GM18870 (cell line): Measurements from ENCODE around the gene IRAK1.

ENCODE experiments used
- ATAC-seq: cut with Tn5 transposase; IDR thresholded peaks from one replicate; pipeline ENCODE4 v1.9.1; 2021; ENCODE audit warnings: moderate library complexity; ENCODE audit not compliant: unreplicated experiment

The IRAK1 gene

DNA sequence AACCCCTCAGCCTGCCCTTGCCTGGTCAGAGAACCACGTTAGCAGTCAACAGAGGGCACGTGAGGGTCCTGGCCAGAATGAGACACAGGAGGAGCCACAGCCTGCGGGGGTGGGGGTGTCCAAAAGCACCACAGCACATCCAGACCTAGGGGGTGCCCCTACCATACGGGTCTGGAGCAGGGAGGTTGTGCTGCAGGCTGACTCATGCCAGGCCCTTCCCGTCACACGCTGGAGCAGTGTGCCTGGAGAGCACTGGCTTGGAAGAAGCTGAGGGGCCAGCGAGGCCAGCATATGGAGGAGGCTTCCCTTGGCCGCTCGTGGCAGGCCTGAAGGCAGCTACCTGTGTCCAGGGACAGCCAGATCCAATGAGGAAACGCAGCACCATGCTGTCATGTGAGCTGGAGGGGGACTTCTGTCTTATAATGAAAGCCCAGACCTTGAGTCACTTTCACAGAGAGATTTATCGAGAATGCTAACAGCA lies 1.5 kb upstream of the IRAK1 start:
- no peak for ATAC-seq

- ATAC-seq: no peak
Observed at GRCh38 chrX:154020536-154021115, 924 bp upstream of the IRAK1 start.

DNA sequence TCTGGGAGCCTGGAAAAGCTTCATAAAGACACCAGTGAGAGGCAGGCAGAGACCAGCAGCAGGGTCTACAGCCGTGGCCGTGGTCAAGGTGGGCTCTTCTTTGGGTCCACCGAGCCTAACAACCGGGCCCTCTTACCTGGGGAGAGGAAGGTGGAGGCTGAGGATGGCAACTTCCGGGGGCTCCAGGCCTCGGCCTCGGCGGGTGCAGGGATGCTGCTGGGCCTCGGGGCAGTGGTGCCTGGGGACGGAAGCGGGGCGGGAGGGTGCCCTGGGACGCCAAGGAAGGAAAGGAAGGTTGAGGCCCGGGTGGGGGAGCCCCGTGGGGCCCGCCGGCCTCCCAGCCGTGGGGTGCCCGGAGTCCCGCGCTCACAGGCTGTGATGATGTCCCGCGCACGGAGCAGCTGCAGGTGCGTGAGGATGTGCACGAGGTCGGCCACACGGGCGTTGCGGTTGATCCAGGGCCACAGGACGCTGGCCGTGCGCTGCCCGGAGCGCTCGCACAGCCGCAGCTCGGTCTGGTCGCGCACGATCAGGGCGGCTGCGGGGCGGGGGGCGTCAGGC lies 561 bp downstream of the IRAK1 start:
- ATAC-seq: no peak

DNA sequence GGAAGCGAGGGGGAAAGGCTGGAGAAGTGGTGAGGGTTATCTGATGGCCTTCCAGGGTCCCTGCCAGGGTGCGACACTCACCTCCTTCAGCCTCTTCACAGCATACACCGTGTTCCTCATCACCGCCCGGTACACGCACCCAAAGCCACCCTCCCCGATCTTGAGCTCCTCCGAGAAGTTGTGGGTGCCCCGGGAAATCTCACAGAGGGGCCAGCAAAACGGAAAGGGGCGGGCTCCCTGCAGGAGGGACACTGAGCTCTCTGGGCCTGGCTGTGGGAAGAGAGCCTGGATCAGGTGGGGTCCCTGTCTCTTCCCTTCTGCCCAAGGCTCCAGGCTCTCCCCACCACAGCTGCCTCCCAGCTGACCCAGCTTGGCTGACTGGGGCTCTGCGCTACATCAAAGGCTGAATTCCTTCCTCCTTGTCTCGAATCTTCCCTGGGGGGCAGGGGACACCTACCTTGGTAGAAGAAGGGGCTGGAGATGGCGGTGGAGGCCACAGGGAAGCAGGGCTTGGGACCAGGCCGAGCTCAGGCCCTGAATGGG lies 1.1 kb downstream of the IRAK1 start:
- no peak for ATAC-seq

GRCh38 chrX:154017766-154018517 lies 1.8 kb downstream of the IRAK1 start:
- no peak for ATAC-seq

DNA sequence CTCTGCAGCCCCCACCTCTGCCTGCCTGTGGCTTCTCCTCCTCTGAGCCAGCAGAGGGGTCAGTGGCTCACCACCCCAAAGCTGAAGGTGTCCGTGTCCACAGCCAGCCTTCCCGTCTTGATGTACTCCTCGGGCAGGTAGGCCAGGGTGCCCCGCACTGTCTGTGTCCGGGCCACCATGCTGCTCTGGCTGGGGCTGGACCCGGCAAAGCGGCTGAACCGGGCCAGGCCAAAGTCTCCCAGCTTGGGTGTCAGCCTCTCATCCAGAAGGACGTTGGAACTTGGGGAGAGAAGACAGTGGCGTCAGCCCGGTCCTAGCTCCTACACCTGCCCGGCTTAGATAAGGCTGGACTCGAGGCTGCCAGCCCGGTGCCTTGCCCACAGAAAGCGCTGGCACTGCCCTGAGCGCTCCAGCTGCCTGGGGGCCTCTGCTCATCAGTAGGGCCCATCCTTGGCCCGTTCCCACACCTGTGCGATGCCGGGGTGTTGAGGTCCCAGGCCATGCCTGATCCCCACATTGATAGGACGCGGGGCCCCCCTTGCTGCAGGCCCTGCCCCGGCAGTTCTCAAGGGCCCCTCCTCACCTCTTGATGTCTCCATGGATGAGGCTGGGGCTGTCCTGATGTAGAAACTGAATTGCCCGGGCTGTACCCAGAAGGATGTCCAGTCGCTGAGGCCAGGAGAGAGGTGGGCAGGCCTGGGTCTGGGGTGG lies 3.2 kb downstream of the IRAK1 start:
- no peak for ATAC-seq

DNA sequence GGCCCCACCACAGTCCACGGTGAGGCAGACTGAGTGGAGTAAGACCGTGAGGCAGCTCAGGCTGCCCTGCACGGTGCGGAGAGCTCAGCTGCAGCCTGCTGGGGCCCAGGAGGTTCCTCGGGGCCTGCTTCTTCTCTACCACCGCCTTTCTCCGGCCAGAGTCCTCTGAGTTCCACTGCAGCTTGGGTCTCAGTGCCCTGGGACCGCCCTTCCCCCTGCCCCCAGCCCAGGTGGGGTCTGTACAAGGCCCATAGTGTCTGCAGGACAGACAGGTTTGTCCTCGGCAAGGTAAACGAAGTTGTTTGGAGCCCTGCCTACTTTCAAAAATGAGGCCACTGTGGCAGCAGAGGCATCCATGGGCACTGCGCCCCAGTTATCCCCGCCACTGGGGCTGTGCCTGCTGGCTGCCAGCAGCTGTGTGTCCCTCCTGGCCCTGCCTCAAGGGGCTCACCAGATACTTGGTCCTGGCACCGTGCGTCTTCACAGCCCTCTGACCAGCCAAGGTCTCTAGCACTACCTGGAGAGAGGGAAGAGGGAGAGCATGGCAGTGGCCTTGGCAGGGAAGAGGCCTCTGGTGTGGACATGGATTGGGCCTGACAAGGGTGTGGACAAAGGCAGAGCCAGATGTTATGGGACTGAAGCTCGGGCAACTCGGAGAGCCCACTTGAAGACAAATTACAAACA lies 4.0 kb downstream of the IRAK1 start:
- no peak for ATAC-seq

- ATAC-seq: no peak
Observed at GRCh38 chrX:154014429-154015380, 5.0 kb downstream of the IRAK1 start.

DNA sequence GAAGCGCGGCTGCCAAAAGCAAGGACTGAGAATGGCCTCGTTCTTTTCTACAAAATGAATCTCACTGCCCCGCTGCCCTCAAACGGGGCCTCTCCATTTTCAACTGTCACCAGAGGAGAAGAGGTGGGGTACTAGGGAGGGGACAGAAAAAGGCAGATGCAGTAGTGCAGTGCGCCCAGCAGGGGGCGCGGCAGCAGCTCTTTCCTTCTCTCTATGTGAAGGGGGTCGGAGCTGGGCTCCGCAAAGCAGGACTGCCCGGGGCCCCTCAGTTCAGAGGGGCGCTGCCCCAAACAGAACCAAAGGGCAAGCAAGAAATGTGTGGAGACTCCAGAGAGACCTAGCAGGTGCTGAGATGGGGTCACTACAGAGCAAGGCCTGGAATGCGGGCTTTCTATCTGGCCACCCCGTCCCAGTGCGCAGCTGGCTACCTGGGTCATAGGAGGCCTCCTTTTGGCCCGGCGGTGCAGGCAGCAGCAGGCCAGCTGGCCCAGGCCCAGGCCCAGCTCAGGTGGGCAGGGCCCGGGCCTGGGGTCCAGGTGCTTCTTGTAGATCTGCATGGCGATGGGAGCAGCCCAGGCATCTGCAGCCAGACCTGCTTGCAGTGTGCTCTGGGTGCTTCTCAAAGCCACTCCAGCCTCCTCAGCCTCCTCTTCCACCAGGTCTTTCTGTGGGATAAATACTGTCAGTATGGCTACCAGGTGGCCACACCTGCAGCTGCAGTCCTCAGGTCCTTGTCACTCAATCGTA lies 5.9 kb downstream of the IRAK1 start:
- no peak for ATAC-seq

DNA sequence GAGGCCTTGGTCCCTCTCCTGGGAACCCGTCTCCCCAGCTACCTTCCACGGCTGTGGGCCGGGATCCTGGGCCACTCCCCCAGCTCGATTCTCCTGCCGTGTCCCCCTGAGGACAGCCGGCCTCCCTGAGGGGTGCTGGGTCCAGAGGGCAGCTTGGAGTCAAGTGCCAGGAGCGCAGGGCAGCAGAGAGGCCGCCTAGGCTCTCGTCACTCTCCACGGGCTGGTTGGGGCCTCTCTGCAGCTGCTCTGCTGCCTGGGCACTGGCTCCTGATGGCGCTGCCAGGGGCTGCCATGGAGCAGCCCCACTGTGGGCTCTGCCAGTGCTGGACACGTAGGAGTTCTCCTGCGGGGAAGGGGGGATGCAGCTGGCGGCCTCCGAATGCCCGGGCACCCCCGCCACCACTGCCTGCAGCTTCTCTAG lies 6.7 kb downstream of the IRAK1 start:
- no peak for ATAC-seq

GRCh38 chrX:154012336-154012991 lies 7.2 kb downstream of the IRAK1 start:
- ATAC-seq: no peak

DNA sequence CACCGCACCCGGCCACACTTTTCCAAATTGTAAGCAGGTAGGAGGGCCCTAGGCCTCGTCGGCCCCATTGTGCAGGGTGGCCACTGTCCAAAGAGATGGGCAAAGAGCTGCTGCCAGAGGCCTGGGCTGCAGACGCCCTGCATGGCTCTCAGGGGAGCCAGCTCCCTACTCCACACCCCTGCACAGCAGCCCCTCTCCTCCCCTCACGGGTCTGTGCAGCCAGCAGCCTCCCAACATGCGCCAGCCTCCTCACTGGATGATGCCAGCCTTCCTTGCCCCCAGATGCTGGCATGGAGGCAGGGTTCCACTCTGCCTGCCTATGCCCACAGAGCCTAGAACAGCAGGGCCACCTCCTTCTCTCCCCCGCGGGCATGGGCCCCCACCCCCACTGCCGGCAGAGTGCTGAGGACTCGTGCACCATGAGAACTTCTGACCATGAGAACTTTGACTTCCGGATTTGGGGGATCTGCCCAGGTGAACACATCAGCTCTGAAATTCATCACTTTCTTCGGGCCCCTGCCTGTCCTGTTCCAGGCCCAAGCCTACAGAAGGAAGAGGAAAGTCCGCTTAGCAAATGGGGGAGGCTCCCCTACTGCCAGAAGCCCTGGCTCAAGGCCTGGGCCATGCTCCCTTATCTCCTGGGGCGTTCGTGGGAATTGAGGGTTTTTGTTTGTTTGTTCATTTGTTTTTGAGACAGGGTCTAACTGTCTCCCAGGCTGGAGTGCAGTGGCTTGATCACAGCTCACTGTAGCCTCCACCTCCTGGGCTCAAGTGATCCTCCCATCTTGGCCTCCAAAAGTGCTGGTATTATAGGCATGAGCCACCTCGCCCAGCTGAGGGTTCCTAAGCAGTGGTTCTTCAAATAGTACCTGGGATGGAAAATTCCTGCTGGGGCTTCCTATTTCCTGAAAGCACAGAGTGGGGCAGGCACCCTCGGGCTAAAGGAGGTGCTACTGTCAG lies 8.0 kb downstream of the IRAK1 start:
- no peak for ATAC-seq

GRCh38 chrX:154010330-154011087 lies 9.2 kb downstream of the IRAK1 start:
- ATAC-seq: no peak

DNA sequence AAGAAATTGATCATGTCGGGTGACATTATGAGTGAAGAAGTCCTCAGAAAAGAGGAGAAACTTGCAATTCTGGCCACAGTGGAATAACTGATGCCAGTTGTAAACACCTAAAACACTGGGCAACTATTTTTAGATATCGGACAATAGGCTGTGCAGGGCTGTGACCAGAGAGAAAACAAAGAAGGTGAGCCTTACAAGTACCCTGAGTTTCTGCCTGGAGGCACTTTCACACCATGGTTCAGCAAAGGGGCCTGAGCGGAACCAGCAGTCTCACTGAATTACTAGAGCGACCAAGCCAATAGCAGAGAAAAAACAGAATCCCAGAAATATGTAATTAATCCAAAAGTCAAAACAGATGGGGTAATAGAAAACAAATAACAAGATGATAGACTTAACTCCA lies 11.2 kb downstream of the IRAK1 start:
- no peak for ATAC-seq

- no peak for ATAC-seq
Observed at GRCh38 chrX:154006947-154007346, 12.8 kb downstream of the IRAK1 start.

DNA sequence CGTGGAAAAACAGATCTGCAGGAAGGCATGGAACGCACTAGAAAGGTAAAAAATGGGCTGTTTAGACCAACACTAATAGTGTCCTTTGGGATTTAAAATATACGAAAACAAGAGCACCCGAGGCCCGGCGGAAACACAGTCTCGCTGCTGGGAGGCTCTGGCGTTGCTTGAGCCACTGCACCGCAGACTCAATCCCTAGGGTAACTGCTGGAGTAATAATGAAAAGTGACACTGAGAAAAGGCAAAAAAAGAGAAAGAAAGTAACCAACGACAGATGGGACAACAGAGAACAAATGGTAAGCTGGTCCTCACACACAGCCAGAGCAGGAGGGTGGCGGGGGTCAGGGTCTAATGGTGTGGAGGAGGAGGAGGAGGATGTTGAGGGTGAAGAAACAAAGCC lies 15.4 kb downstream of the IRAK1 start:
- no peak for ATAC-seq
